ENCODE data around the gene CFAP77.

The CFAP77 gene

DNA sequence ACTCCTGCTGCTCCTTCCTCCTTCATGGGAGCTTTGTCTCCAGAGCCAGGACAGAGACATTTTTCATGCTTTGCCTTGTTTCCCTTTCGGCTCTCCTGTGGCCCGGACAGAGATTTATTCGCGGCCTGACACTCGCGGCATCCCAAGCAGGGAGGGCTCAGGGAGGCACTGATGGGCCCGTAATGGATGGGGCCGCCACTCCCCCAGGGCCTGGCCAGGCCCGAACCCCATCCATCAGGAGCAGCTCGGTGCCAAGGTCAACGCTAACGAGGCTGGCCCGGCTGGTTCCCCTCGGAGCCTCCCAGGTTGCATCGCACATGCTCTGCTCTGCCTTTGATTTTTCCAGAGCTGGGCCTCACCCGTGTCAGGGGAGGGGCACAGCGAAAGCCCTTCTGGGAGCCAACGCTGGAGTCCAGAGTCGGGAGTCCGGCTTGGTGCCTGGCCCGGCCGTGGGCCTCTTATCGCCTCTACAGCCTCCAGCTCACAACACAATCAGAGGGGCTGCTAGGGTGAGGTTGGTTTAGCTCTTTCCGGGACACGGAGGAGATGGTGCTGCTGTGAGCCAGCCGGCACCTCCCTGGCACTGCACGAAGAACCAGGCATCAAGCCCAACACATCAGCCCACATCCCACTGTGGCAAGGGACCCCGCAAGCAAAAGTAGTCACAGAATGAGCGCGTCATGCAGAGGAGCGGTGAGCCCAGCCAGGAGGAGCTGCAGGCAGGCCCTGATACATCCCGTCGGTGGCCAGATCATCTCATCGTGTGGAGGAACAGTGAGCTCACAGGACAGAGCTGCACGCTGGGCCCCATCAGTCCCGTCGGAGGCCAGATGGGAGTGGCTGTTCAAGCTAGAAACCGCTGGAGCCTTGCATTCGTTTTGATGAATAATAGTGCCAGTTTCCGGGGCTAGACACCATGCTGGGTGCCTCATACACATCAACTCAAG, 100.2 kb downstream of the CFAP77 start:
- CTCF ChIA-PET = interaction anchor here (1.0 to 6.6 kb wide), 8 partner anchors 11 to 289 kb away, joined by 3 to 54 read pairs (median 10); no protein-coding TSS in a partner anchor
- TF ChIP-seq, protein P1, sequence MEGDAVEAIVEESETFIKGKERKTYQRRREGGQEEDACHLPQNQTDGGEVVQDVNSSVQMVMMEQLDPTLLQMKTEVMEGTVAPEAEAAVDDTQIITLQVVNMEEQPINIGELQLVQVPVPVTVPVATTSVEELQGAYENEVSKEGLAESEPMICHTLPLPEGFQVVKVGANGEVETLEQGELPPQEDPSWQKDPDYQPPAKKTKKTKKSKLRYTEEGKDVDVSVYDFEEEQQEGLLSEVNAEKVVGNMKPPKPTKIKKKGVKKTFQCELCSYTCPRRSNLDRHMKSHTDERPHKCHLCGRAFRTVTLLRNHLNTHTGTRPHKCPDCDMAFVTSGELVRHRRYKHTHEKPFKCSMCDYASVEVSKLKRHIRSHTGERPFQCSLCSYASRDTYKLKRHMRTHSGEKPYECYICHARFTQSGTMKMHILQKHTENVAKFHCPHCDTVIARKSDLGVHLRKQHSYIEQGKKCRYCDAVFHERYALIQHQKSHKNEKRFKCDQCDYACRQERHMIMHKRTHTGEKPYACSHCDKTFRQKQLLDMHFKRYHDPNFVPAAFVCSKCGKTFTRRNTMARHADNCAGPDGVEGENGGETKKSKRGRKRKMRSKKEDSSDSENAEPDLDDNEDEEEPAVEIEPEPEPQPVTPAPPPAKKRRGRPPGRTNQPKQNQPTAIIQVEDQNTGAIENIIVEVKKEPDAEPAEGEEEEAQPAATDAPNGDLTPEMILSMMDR (IDR thresholded peaks at IDR 0.05; ENCODE audit: insufficient read depth, low read length, missing control alignments) = no peak
- H3K4me3 ChIP-seq (ENCODE audit: low read depth, low read length) = no peak overlapping the region
- POLR2A ChIA-PET = no interaction called here
- no peak for DNase-seq (ENCODE audit: low read depth, low spot score)

DNA sequence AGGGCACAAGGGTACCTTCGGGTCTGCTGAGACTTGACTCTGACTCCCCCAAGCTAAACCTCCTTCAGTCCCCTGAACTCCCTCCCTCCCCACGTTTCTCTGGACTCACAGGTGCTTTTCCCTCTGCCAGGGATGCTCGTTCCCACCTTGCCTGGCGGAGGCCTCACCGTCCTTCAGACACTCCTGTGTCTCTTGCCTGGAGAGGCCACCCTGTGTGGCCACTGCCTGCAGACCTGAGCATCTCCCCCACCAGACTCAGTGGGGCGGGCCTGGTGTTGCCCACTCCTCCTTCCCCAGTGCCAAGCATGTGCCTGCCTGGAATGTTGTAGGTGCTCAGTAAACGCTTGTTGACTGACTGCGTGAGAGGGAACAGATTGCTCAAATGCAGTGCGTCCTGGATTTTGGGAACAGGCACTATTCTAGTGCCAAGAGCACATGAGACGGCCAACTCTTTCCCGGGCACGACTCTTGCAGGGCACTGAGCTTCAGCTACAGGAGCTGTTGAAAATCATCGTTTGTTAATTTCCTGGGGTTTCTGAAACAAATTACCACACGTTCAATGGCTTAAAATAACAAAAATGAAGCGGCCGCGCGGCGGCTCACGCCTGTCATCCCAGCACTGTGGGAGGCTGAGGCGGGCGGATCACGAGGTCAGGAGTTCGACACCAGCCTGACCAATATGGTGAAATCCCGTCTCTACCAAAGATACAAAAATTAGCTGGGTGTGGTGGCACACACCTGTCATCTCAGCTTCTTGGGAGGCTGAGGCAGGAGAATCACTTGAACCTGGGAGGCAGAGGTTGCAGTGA, 101.4 kb downstream of the CFAP77 start:
- DNase-seq (ENCODE audit: low read depth, low spot score) = no peak
- CTCF ChIA-PET = interaction anchor here (1.3 to 6.6 kb wide), 5 partner anchors 12 to 288 kb away, joined by 4 to 41 read pairs (median 10); no protein-coding TSS in a partner anchor
- no peak overlapping the region for H3K4me3 ChIP-seq (ENCODE audit: low read depth, low read length)
- TF ChIP-seq, protein P1 (IDR thresholded peaks at IDR 0.05; ENCODE audit: insufficient read depth, low read length, missing control alignments) = no peak
- POLR2A ChIA-PET = no interaction called here

DNA sequence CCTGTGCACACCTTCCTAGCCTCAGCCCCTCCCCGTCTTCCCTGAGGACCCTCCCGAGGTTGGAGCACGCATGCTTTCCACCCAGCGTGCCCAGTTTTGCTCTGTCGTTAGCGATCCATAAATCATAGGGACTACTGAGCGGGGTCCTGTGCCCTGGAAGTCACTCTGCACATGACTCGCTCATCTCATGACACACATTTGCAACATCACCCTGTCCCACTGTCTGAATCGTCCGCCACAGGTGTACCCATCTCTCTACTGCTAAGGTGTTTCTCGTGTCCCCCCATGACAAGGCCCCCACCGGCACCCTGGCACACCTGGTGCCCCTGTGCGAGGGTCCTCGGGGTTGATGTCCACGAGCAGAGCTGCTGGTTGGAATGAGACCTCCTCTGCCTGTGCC, 103.4 kb downstream of the CFAP77 start:
- CTCF ChIA-PET = no interaction called here
- TF ChIP-seq, protein P1 (IDR thresholded peaks at IDR 0.05; ENCODE audit: insufficient read depth, low read length, missing control alignments) = no peak

DNA sequence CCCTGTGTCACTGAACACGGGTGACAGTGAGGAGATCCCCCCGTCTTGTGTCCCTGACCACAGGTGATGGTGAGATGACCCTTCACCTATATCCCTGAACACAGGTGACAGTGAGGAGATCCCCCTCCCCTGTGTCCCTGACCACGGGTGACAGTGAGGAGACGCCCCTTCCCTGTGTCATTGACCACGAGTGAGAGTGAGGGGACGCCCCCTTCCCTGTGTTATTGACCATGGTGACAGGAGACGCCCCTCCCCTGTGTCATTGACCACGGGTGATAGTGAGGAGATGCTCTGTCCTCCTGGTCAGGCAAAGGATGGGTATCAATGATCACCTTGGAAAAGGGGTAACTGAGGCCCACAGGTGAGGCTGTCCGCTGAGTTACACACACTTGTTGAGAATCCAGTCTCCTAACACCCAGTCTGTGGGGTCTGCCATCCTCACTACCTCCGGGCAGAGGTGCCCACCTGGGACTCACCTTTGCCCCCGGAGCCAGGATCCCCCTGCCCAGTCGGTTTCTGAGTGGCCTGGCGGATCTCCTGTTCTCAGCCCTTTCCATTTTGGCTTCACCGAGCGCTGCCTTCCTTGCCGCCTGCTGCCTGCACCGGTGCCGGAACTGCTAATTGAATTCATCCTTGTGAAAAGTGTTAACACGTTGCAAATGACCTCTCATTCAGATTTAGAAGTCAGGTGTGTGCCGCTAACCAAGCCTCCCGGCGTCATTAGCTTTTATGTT, 104.2 kb downstream of the CFAP77 start:
- H3K4me3 ChIP-seq (ENCODE audit: low read depth, low read length) = no peak overlapping the region
- no peak for DNase-seq (ENCODE audit: low read depth, low spot score)
- CTCF ChIA-PET = interaction anchor here (1.4 kb wide), 1 partner anchor 7 kb away, joined by 3 read pairs; no protein-coding TSS in a partner anchor
- POLR2A ChIA-PET = no interaction called here
- TF ChIP-seq, protein P1 (IDR thresholded peaks at IDR 0.05; ENCODE audit: insufficient read depth, low read length, missing control alignments) = no peak

More for the DNA sequence above, 103.4 kb downstream of the CFAP77 start:
- no peak overlapping the region for H3K4me3 ChIP-seq (ENCODE audit: low read depth, low read length)
- POLR2A ChIA-PET = no interaction called here
- DNase-seq (ENCODE audit: low read depth, low spot score) = no peak

DNA sequence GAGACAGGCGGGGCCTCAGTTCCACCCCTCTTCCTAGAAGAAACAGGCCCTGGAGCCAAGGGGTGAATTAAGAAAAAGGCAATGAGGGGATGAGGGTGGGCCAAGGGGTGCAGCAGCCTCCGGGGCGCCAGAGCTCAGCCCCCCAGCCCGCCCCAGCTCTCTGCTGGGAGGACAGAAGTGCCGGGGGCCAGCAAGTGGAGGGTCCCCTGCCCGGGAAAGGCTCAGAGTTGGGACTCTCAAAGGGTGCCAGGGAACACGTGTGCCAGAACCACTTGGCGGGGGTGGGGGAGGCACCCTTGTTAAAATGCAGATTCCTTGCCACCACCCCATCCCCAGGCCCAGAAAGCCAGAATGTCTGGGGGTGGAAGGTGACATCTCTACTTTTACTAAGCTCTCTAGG, 104.8 kb downstream of the CFAP77 start:
- TF ChIP-seq, protein P1 (IDR thresholded peaks at IDR 0.05; ENCODE audit: insufficient read depth, low read length, missing control alignments) = no peak
- H3K4me3 ChIP-seq (ENCODE audit: low read depth, low read length) = no peak overlapping the region
- ChIA-PET POLR2A (no interaction called here), CTCF (interaction anchor here (1.4 kb wide), 1 partner anchor 8 kb away, joined by 3 read pairs; no protein-coding TSS in a partner anchor)
- no peak for DNase-seq (ENCODE audit: low read depth, low spot score)

All from AG04449 (cell line).